Karpas-422 (cell line): ENCODE data around the gene HTR1D. TPM values are rescaled to one million over a fixed set of nuclear protein-coding genes. Genes with fewer than 3 reads are reported as not detected.

Experiments used
- DNase-seq: peaks from one replicate; pipeline ENCODE4 v3.0.0-alpha.2; 2015
- H2AFZ ChIP-seq: fragments of 200-600 bp; sonication (generic); 2 replicates; pipeline ENCODE4 v1.6.1; 2014; ENCODE audit warnings: antibody characterized with exemption, low read length, mixed read lengths
- H3K27ac ChIP-seq: fragments of 200-600 bp; sonication (generic); 2 replicates; pipeline ENCODE4 v1.5.1; 2014; ENCODE audit warnings: mild to moderate bottlenecking, low read length, moderate library complexity
- H3K27me3 ChIP-seq: fragments of 200-600 bp; sonication (generic); 2 replicates; pipeline ENCODE4 v1.6.1; 2014; ENCODE audit warnings: low read length, mixed read lengths
- H3K36me3 ChIP-seq: fragments of 200-600 bp; sonication (generic); 2 replicates; pipeline ENCODE4 v1.6.1; 2014; ENCODE audit warnings: low read length, mixed read lengths; ENCODE audit not compliant: insufficient read depth
- H3K4me1 ChIP-seq: fragments of 200-600 bp; sonication (generic); 2 replicates; pipeline ENCODE4 v1.6.1; 2014; ENCODE audit warnings: mild to moderate bottlenecking, low read length, mixed read lengths
- H3K4me2 ChIP-seq: fragments of 200-600 bp; sonication (generic); 2 replicates; pipeline ENCODE4 v1.6.1; 2014; ENCODE audit warnings: low read length, low read depth, mild to moderate bottlenecking; ENCODE audit not compliant: poor library complexity, severe bottlenecking
- H3K4me3 ChIP-seq: fragments of 200-600 bp; sonication (generic); 2 replicates; pipeline ENCODE4 v1.5.1; 2014; ENCODE audit warnings: mild to moderate bottlenecking, antibody characterized with exemption, low read length, mixed read lengths
- H3K79me2 ChIP-seq: fragments of 200-600 bp; sonication (generic); 2 replicates; pipeline ENCODE4 v1.6.1; 2014; ENCODE audit warnings: mild to moderate bottlenecking, low read length, mixed read lengths
- H3K9ac ChIP-seq: fragments of 200-600 bp; sonication (generic); 2 replicates; pipeline ENCODE4 v1.6.0; 2014; ENCODE audit warnings: low read length
- H3K9me2 ChIP-seq: fragments of 200-600 bp; sonication (generic), shearing (Covaris generic); replicated peaks from 2 replicates; pipeline ENCODE4 v1.6.0; 2014; ENCODE audit warnings: mild to moderate bottlenecking, low read length, moderate library complexity; ENCODE audit not compliant: insufficient read depth
- H3K9me3 ChIP-seq: fragments of 300-700, 200-600 bp; sonication (generic); 2 replicates; pipeline ENCODE4 v1.6.1; 2014; ENCODE audit warnings: low read length, mixed read lengths
- H4K20me1 ChIP-seq: fragments of 200-600 bp; sonication (generic); 2 replicates; pipeline ENCODE4 v1.6.1; 2014; ENCODE audit warnings: mild to moderate bottlenecking, antibody characterized with exemption, low read length, low read depth; ENCODE audit not compliant: insufficient read depth
- total RNA-seq: library from RNA; depleted of rRNA; stranded (reverse); fragments of >200 nt; shearing (Covaris generic); gene quantifications from 2 replicates; pipeline ENCODE4 v1.2.3, GENCODE V29; 2014; ENCODE audit warnings: low replicate concordance

Gene HTR1D
- total RNA-seq, 1 experiment from 2014 or later, result not detected

GRCh38 chr1:23185381-23185780 is 31.9 kb downstream of the HTR1D start:
- Histone ChIP-seq H4K20me1 (no peaks in the 10 kb centered on the region), H2AFZ (no peak overlapping the region), H3K79me2 (no peaks in the 10 kb centered on the region), H3K4me1 (no peaks in the 10 kb centered on the region), H3K4me2 (no peak overlapping the region), H3K9me3 (no peaks in the 10 kb centered on the region), H3K27me3 (no peaks in the 10 kb centered on the region; the same call in 1 of the 2 replicates), H3K27ac (no peak overlapping the region), H3K36me3 (no peaks in the 10 kb centered on the region), H3K4me3 (no peak overlapping the region), H3K9me2 (no peaks in the 10 kb centered on the region), H3K9ac (no peak overlapping the region)
- DNase-seq, result no peak

- Histone ChIP-seq H3K4me2 (no peak overlapping the region), H2AFZ (no peak overlapping the region), H3K4me1 (no peaks in the 10 kb centered on the region), H4K20me1 (no peaks in the 10 kb centered on the region), H3K4me3 (no peak overlapping the region), H3K9me3 (no peaks in the 10 kb centered on the region), H3K9me2 (no peaks in the 10 kb centered on the region), H3K9ac (no peak overlapping the region), H3K36me3 (no peaks in the 10 kb centered on the region), H3K27me3 (no peaks in the 10 kb centered on the region; the same call in 1 of the 2 replicates), H3K27ac (no peak overlapping the region), H3K79me2 (no peaks in the 10 kb centered on the region)
- DNase-seq, result peak; percentile 83
These were observed 32.9 kb downstream of the HTR1D start for GRCh38 chr1:23184212-23184934.

DNA sequence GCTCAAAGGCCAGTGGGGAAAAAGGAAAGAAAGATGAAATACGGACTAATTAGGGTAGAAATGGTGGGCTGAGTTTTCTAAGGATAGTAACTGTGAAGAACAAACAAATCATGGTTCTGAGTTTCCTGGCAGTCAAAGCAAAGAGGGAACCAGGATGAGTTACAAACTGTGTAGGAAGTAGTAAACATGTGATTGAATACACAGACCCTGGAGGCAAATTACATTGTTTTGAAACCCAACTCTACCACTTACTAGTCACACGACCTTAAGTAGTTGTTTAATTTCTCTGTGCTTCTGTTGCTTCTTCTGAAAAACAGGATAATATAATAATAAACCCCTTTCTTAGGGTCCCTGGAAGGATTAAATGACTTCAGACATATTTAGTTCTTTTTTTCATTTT is 37.4 kb downstream of the HTR1D start:
- Histone ChIP-seq H3K36me3 (no peaks in the 10 kb centered on the region), H3K4me2 (no peak overlapping the region), H3K27me3 (no peaks in the 10 kb centered on the region), H3K9ac (no peak overlapping the region), H3K79me2 (no peaks in the 10 kb centered on the region), H2AFZ (no peak overlapping the region), H4K20me1 (no peaks in the 10 kb centered on the region), H3K4me3 (no peak overlapping the region), H3K27ac (no peak overlapping the region), H3K9me2 (no peaks in the 10 kb centered on the region), H3K9me3 (no peaks in the 10 kb centered on the region), H3K4me1 (peaks cover 10% of the 10 kb centered on the region)
- no peak for DNase-seq

DNA sequence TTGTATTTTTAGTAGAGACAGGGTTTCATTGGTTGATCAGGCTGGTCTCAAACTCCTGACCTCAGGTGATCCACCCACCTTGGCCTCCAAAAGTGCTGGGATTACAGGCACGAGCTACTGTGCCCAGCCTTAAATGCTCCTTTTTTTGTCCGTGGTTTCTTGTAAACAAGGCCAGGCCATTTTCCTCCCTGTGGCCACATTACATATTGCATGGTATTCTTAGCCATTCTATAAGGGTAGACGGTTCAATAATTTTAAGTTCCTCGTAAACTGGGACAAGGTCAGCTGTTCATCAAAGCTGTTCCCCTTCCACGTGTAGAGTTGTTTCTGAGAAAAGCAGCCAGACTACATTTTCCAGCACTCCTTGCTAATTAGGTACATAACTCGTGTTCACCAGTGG is 38.4 kb downstream of the HTR1D start:
- H2AFZ ChIP-seq, result no peak overlapping the region
- no peaks in the 10 kb centered on the region for H3K9me3 ChIP-seq
- no peak overlapping the region for H3K4me2 ChIP-seq
- no peaks in the 10 kb centered on the region for H4K20me1 ChIP-seq
- no peaks in the 10 kb centered on the region for H3K36me3 ChIP-seq
- H3K27ac ChIP-seq, result no peak overlapping the region
- no peaks in the 10 kb centered on the region for H3K9me2 ChIP-seq
- no peak overlapping the region for H3K9ac ChIP-seq
- H3K4me1 ChIP-seq, result peaks cover 10% of the 10 kb centered on the region
- peak; percentile 60 for DNase-seq
- no peak overlapping the region for H3K4me3 ChIP-seq
- no peaks in the 10 kb centered on the region for H3K27me3 ChIP-seq
- no peaks in the 10 kb centered on the region for H3K79me2 ChIP-seq

DNA sequence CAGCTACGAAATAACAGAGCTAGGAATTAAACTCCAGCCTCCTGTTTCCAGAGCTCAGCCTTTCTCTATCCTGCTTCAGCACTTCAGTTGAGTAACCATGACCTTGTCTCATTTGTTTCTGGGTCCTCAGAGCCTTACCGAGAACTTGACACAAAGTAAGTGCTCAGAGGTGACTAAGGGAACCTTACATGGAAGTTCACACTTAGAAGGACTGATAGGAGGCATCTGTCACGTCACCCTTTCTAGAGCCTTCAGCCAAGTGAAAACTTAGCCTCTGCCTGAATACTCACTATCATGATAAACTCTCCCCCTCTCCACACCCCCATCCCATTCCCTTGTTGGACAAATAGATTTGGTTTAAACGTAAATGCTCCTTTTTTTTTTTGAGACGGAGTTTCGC is 38.9 kb downstream of the HTR1D start:
- Histone ChIP-seq H3K9ac (no peak overlapping the region), H3K9me2 (no peaks in the 10 kb centered on the region), H3K27me3 (no peaks in the 10 kb centered on the region), H3K27ac (no peak overlapping the region), H3K4me1 (peaks cover 10% of the 10 kb centered on the region), H3K9me3 (no peaks in the 10 kb centered on the region), H2AFZ (no peak overlapping the region), H4K20me1 (no peaks in the 10 kb centered on the region), H3K4me2 (no peak overlapping the region), H3K79me2 (no peaks in the 10 kb centered on the region), H3K36me3 (no peaks in the 10 kb centered on the region), H3K4me3 (no peak overlapping the region)
- no peak for DNase-seq

DNA sequence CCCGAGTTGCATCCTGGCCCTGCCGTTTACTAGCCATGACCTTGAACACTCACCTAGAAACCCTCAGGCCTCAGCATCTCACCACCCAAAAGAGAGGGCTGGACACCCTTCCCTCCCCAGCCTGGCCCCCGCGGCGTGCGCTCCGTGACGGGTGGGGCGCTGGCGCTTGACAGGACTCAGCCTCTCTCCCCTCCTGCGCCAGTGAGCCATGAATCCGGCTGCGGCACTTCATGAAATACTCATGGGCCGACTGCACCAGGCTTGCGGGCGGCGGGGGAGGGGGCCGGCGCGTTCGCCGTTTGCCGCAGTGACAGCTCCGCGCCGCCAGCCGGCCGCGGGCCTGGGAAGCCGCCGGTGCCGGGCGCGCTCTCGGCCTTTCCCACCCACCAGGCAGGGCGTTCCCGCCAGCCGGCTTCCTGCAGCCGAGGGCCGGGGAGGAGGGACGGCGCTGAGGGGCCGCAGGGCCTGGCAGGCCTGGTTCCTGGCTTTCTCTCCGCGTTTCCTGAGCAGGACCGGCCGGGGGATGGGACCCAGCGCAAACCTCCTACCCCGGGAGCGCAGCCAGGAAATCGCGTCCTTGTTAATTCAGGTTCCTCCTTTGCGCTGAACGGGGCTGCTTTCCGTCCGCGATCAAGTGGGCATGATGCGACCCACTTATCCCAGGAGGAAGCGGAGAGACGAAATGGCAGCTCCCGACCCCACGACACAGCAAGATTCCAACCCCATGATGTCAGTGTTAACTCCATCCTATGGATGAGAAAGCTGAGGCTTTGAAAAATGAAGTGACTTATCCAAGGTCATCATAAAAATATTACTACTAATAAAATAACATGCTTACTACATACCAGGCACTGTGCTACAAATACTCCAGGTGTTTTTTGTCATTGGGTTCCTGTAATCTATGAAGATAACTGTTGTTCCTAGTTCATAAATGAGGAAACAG is 39.6 kb downstream of the HTR1D start:
- H3K79me2 ChIP-seq, result no peaks in the 10 kb centered on the region
- H3K27me3 ChIP-seq, result no peaks in the 10 kb centered on the region
- H3K36me3 ChIP-seq, result no peaks in the 10 kb centered on the region
- peak overlapping the region; percentile 47 for H3K9ac ChIP-seq
- H3K4me3 ChIP-seq, result peak overlapping the region; percentile 52
- H2AFZ ChIP-seq, result no peak overlapping the region
- peak overlapping the region; percentile 72 for H3K4me2 ChIP-seq
- H3K9me2 ChIP-seq, result no peaks in the 10 kb centered on the region
- peaks cover 10% of the 10 kb centered on the region for H3K4me1 ChIP-seq
- peak; percentile 61 for DNase-seq
- no peaks in the 10 kb centered on the region for H3K9me3 ChIP-seq
- no peak overlapping the region for H3K27ac ChIP-seq
- H4K20me1 ChIP-seq, result no peaks in the 10 kb centered on the region

DNA sequence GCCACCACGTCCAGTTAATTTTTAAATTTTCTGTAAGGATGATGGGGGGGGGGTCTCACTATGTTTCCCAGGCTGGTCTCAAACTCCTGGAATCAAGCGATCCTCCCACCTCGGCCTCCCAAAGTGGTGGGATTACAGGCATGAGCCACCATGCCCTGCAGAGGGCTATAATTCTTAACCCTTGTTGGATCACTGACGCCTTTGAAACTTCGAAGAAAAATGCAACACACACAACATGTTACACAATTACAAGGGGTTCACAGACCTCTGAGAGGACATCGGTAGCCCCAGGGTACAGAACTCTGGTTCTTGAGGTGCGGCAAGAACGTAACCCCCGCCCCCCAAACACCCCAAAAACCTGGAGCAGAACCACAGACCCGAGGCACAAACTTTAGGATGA is 40.3 kb downstream of the HTR1D start:
- Histone ChIP-seq H3K4me2 (peak overlapping the region; percentile 72), H3K27ac (no peak overlapping the region), H3K36me3 (no peaks in the 10 kb centered on the region), H3K27me3 (no peaks in the 10 kb centered on the region), H2AFZ (no peak overlapping the region), H3K4me1 (peaks cover 10% of the 10 kb centered on the region), H4K20me1 (no peaks in the 10 kb centered on the region), H3K79me2 (no peaks in the 10 kb centered on the region), H3K9me2 (no peaks in the 10 kb centered on the region), H3K9ac (peak overlapping the region; percentile 47), H3K4me3 (peak overlapping the region; percentile 52; the same call in 1 of the 2 replicates), H3K9me3 (no peaks in the 10 kb centered on the region)
- no peak for DNase-seq

DNA sequence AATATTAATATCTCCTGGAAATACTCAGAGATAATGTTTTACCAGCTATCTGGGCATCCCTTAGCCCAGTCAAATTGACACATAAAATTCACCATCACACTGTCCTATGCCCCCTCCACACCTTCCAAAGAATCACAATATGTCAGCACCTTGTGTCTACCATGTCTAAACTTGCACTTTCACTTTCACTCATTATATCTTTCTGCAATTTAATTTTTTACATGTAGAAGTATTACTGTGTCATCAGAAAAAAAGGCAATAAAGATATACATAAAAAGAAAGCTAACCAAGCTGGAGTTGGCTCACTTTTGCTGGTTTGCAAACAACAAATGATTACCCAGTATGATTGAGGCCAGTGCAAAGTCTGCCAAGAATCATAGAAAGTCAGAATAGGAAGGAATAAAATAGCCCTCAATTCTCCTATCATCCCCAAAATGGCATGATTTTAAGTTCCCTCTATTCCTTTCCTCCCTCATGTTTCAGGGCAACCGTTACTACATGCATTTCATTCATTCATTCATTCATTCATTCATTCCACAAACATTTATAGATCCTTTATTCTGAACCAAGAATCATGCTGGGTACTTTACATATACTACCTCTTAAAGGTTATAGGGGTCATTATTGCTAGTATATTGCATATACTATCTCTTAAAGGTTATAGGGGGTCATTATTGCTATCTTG is 42.7 kb downstream of the HTR1D start:
- Histone ChIP-seq H2AFZ (no peak overlapping the region), H3K27me3 (no peaks in the 10 kb centered on the region), H3K4me2 (no peak overlapping the region), H3K79me2 (no peaks in the 10 kb centered on the region), H4K20me1 (no peaks in the 10 kb centered on the region), H3K9me3 (no peaks in the 10 kb centered on the region), H3K4me3 (no peak overlapping the region), H3K4me1 (peaks cover 10% of the 10 kb centered on the region), H3K27ac (no peak overlapping the region), H3K9ac (no peak overlapping the region), H3K9me2 (no peaks in the 10 kb centered on the region), H3K36me3 (no peaks in the 10 kb centered on the region)
- no peak for DNase-seq
